HG03558 (cell line): Measurements from ENCODE around the gene CNRIP1.

ENCODE experiments used
- ATAC-seq: cut with Tn5 transposase; IDR thresholded peaks from one replicate; pipeline ENCODE4 v1.9.1; 2021; ENCODE audit warnings: moderate number of reproducible peaks; ENCODE audit not compliant: unreplicated experiment; ENCODE audit errors: extremely low read depth

The CNRIP1 gene

DNA sequence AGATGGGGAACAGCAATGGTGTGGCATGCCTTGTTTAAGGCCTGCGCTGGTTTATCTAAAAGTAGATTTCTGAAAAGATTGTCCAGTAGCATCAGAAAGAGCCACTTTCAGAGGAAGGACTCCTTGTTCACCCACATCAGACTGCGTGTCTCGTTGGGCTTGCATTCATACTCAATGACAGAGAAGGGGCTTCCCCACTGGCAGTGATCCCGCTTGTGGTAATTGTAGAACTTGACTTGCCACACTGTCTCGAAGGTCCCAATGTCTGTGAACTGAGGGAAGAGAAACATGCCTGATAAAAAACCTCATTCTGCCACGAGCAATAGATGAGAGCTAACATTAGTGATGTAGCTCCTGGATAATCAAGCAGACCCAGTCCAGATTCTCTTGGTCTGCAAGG lies 26.0 kb downstream of the CNRIP1 start:
- ATAC-seq: no peak

DNA sequence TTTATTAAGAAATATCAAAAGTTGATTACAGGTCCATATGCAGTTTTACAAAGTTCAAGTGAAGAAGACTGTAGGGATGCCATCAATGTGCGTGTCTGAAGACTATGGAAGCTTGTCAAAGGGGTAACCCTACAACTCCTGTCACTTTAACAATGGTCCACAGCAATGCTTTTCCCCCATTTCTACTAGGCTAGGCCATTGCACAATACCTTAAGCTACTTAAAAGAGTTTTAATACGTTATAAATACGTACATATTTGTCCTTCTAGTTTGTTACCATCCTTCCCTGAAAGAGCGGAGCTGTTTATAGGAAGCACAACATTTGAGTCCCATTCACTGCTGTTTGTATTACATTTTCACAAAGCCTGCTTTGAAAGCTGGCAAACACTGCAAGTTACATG lies 26.7 kb downstream of the CNRIP1 start:
- ATAC-seq: no peak

DNA sequence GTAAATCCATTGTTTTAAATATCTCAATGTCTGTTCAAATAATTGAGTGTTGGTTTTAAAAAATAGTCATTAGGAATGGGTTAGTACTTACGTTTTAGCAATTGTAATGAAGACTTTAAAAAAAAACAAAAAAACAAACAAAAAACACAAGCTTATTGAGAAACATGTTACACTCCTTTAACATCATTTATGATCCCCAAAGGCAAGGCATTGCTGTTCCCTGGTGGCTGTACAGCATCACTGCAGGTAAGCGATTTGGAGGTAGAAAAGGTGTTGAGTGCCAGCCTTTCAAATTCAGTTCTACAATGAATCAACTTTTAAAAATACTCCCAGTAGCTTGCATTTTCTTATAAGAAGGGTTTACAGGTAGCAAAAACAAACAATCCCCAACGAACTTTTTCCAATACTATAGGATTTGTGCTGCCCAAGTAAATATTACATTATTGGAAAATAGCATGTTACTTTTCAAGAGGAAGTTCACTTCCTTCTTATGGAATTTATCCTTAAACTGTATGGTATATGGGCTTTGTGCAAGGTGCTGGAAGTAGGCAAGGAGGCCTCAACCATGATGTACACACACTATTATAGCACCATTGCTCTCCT lies 27.5 kb downstream of the CNRIP1 start:
- peak; percentile 74 for ATAC-seq

DNA sequence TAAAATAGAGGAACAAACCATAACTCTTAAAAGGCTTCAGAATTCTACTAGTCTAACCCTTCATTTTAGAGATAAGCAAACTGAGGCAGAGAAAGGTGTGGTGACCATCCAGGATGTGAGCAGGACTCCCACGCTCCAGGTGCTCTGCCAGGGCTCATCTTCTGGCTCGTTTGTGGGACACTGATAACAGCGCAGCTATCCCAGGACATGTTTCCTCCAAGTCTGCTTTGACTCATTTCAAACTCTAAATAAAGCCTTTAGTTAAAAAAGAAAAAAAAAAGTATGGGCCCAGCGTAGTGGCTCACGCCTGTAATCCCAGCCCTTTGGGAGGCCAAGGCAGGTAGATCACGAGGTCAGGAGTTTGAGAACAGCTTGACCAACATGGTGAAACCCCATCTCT lies 28.4 kb downstream of the CNRIP1 start:
- no peak for ATAC-seq

DNA sequence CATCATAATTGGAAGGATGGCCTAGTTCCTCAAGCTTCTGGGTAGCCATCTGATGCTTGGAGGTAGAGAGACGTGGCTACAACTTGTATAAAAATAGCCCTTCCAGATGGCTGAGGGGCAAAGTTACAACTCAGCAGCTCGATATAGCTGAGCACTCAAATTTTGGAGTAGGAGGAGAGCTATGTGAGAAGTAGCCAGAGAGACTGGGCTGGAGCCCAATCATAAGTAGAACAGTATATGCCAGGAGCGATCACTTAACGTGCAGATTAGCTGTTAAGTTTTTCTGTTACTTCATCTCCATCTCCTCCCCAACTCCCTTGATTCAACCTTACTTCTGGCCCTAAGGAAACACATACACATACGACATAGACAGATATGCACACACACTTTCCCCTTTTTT lies 28.8 kb downstream of the CNRIP1 start:
- ATAC-seq: no peak

DNA sequence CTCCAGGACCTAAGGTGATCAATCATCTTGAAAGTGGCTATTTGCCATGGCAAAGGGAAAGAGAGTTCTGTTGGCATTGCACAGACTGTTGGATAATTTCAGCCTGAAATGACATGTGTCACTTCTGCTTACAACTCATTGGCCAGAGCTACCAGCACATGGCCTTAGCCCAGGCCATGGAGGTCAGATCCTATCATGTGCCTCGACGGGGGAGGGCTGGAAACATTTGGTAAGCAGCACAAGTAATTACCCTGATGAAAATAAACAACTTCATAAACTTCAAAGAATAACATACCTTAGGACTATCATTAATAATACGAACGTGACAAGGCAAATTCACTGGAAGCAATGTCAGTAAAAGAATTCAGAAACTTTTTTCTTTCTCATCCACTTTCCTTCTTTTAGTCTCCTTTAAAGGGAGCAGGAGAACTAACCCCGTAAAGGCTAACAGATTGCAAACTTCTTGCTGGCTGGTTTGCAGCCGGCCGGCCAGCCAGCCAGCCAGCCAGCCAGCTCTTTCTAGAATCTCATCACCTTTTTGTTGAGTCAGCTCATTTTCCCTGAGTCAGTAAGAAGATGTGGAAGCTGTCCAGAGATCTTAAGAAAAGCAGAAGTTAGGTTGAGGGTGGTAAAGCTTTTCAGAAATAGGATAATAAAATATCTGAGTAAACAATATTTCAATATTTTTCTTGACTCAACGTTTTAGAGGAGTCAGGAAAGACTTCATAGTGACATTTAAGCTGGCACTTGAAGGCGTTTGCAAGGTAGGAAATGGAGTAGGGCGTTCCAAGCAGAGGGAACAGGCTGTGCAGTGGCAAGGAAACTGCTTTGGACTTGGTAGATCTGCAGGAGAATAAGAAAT lies 31.9 kb downstream of the CNRIP1 start:
- ATAC-seq: no peak

DNA sequence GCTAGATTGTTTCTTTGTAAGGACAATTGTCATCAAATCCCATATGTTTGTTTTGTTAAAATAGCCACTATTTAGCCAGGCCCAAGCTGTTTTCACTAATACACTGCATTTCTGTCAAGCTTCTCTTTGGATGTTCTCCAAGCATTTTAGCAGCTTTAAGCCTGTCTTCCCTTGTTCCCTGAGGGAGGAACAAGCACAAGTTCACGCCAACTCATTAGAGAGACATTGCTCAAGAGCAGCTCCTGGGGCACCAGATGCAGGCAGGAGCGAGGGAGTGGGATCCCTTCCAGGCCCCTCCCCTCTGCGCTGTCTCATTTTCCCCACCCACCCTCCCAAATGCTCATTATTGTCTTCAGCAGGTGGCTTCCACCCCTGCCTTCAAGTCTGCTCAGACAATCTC lies 34.9 kb downstream of the CNRIP1 start:
- ATAC-seq: no peak

DNA sequence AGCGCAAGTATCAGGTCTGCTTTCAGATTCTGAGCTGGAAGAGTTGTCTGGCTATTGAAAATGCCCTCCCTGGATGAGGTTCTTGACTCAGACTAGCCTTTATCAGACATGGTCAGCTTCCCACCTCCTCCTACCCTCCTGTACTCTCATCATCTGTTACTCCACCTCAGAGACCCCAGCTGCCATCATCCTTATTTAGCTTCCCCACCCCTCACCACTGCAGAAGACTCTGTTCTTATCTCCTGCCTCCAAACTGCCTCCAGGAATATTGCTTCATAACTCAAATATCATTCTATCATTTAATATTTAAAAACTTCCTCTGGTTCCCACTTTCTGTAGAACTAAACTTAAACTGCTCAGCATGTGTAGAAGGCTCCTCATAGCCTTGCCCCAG lies 36.3 kb downstream of the CNRIP1 start:
- no peak for ATAC-seq

DNA sequence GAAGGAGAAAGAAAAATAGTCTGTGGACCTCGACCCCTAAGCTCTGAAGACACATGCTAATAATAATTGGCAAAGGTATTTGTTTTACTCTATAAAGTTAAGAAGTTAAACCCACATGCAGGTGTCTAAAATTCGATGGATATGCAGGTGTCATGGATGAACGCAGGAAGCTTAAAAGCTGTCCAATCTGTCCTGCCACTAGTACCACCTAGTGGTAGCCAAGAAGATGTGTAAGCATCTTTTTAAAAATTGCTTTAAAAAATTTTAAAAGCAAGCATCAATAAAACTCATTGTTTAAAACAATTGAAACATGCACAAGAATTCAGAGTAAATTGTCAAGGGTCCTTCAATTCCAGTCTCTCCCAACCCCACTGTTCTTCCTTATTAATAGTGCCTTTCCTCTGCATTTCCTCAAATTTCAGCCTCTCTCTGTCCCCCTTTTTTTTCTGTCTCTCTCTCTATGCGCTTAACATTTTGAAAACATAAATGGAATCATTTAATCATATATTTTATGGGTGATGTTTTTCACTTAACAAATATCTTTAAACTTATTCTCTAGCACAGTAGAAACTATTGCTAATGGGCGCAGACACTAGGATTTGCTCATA lies 36.8 kb downstream of the CNRIP1 start:
- ATAC-seq: no peak

DNA sequence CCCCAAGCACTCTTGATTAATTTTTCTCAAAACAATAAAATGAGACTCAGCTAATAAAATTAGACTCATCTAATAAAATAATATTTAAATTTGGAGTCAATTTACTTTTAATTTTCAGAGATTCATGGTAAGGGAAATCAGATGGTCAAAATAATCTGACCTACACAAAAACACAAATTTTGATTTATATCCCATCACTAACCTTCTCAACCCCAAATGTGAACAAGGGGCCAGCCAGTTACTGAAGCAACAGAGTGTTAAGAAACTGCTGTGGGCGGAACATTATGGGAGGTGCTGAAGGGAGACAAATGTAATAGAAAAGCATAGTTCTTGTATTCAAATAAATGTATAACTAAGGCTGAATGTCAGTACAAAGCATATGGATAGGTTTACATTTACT lies 39.0 kb downstream of the CNRIP1 start:
- ATAC-seq: no peak

DNA sequence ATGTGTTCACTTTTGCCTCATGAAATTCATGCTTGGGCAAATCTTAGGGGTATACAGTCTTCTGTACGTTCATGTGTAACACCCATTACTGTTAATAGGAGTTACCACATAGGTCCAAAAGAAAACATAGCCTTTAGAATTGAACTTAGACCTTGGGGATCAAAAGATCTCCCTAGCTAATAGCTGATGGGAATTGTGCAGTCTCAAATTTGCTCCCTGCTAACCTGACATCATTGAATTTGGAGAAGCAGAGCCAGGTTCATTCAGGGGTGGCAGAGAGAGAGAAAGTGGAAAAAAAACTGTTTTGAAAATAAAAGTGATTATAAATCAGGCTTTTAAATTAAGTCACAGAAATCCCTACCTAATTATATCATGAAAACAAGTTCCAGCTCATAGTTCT lies 39.4 kb downstream of the CNRIP1 start:
- no peak for ATAC-seq

DNA sequence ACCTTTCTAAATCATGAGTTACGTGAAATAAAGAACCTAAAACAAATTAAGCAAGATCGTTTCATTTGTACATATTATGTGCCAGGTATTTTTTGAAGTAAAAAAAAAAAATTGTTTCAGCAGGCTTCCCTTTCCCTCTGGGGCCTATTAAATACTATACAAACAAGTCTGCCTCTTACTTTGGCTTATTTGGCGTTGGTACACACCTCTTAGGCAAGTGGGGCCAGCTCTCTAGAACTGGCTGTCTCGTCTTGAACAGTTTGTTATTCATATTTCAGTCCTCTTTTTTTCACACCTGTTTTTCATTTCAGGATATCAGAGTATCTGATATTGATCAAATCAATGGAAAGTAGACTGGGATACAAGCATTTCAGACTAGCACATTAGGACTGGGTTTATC lies 40.1 kb downstream of the CNRIP1 start:
- no peak for ATAC-seq

DNA sequence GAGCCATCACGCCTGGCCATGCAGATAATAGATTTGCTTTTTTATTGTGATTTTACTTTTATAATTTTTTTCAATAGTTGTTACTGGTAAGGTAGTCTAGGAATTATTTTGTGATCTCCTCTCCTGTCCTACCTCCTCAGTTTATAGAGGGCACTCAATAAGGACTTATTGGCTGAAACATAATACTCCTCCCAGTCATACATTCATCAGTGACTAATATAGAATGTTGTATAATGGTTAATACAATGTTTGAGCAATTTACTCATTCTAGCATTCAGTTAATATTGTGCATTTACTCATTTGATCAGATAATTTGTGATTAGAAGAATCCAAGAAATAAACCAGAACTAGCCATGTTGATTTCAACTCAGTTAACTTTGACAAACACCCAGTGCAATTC lies 41.6 kb downstream of the CNRIP1 start:
- ATAC-seq: no peak

DNA sequence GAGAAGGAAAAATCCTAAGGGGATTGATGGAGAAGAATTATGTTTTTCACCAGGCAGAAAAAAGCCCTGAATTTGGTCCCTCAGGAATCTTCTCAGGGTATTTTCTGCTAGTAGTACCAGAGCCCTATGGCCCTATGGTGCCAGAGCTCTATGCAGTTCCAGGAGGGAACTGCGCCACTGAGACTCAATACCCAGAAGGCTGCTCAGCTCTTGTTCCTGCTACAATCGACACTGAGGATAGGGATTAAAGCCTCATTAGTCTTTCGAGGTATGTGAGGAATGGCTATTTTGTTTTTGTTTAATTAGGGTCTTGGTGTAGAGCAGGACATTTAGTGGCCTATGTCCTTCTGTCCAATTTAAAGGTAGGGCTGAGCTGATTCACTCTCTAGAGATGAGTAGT lies 45.7 kb downstream of the CNRIP1 start:
- ATAC-seq: no peak

DNA sequence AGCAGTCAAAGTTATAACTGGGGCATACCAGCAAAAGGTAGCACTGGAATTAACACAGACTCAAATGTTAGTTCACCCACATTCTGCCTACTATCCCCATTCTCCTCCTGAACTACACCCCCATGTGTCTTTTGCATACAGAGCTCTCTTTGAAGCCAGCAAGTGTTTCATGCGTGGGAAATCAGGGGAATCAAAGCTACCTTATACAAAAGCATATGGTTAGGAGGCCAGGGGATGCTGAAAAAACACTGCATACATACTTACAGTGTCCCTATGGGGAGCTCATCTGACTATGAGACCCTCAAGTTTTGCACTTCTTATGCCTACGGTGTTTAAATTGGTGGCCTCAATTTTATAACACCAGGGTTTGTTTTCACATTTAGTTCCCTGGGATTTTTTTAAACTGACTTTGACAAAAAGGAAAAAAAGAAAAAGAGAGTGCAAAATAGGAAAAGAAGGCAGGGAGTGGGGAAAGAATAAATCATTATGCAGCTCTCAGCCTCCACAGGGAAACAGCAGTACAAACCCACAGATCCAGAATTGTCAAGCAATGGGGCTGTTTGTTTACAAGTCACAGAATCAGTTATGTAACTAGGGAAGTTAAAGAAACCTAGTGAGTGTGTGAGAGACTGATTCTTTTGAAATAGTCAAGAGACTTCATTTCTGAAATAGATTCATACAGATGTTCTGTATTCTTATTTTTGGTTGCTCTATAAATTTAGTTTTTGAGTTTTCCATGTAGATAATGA lies 47.3 kb downstream of the CNRIP1 start:
- ATAC-seq: no peak

DNA sequence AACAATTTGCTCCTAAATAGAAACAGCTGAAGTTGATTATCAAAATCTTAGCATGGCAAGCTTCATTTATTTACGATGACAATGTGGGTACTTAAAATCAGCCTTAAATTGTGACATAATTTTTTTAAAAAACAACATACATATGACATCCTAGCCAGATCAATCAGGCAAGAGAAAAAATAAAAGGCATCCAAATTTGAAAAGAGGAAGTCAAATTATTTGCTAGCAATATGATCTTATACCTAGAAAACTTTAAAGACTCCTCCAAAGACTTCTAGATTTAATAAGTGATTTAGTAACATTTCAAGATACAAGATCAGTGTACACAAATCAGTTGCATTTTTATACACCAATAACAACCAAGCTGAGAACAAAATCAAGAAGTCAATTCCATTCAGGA lies 53.1 kb downstream of the CNRIP1 start:
- no peak for ATAC-seq

DNA sequence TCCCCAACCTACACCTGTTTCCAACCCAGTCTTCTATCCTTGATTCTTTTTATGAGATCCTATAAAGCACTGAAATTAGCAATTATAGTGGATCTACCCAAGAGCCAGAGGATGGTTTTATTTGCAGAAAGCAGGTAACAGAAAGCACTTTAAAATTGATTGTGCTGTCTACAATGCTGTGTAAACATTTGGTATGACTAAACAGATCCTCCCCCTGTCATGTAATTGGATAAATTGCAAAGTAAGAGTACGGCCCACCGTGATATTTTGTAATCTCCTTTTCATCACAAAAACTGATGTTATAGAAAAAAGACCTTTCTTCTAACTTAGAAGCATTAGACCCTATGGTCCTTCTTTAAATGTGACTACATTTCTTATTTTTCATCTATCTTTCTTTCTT lies 56.1 kb downstream of the CNRIP1 start:
- no peak for ATAC-seq

DNA sequence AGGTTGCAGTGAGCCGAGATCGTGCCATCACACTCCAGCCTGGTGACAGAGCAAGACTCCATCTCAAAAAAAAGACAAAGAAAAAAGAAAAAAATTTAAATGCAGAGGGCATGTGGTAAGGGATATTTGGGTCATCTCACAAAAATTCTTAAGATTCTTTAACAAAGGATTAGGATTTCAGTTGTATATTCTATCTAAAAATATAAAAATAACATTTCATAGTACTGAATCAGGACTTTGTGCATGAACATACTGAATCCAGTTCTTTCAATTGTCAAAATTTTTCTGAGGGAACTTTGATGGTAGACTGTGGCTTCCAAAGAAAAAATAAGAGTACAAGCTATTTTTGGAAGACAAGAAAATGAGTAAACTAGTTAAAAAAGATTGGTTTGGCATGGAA lies 60.9 kb downstream of the CNRIP1 start:
- ATAC-seq: no peak

DNA sequence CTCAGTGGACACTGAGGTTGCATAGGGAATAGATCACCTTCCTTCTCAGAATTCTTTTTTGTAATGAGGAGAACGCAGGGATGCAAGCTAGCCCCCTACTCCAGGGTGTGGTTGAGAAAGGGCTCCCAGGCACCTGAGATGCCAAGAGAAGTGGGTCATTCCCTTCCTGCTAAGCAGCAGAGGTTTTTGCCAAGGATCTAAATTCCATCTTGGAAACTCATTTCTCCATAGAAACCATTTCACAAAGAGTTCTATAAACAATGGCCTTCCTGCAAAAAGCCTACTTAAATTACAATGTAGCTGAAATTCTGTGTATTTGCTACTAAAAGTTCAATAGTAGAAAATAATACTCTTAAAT lies 63.7 kb downstream of the CNRIP1 start:
- ATAC-seq: no peak

DNA sequence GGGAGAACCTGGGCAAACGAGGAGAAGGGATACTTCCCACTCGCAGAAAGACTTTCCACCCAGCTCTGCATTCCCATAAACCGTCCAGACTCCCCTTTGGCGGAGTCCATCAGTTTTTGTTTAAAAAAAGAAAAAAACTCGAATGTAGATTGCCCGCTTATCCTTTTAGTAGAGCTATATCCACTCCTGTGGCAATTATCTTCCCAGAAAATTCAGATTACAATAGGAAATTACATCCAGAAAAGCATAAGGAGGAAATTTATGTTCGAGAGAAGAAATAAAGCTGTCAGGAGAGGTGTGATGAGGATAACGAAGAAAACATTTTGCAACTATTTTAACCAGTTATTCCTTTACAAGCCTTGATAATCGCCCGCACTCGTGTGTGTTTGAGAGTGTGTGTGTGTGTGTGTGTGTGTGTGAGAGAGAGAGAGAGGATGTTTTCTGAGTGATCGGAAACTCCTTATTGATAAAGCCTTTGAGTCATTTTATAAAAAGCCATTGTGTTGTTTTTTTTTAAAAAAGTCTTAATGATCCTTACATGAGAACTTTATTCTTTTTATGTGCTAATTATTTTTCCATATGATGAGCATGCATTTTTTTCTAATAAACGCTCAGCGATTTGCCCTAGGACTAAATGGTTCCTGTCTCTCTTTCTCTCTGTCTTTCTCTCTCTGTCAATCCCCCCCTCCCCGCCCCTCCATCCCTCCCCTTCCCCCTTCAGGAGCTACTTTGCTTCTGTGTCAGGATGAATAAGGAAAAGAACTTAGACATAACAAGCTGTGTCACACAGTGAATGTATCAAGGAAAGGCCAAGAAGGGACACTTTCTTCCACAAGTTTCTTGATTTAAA lies 66.3 kb downstream of the CNRIP1 start:
- no peak for ATAC-seq
